A673 (cell line): ENCODE data around the gene TEKTIP1.

Experiments used
- CTCF ChIP-seq: fragments of 300-800, 200-600 bp; sonication (generic); conservative IDR thresholded peaks from 2 replicates; pipeline ENCODE4 v1.5.1; 2017; ENCODE audit warnings: low read depth, mild to moderate bottlenecking, antibody characterized with exemption, low read length, moderate library complexity, mixed read lengths
- EZH2 ChIP-seq: fragments of 200-600 bp; sonication (generic); IDR thresholded peaks from 2 replicates; pipeline ENCODE4 v1.6.1; 2017; ENCODE audit warnings: borderline replicate concordance, low read depth, mild to moderate bottlenecking, mixed read lengths, antibody characterized with exemption, low read length; ENCODE audit not compliant: poor library complexity, severe bottlenecking

GRCh38 chr19:3535235-3535535 is 3.8 kb upstream of the TEKTIP1 start:
- no peak for TF ChIP-seq CTCF
- no peak for TF ChIP-seq EZH2
